Hepatocyte (in vitro differentiated cells): ENCODE results near the gene FAM78A. TPM values are rescaled to one million over a fixed set of nuclear protein-coding genes. Genes with fewer than 3 reads are reported as not detected.
"Not testable (repeated sequence)": the region's sequence is repeated elsewhere in the genome, so short reads cannot be mapped to it uniquely, and the experiment has no call there.

ENCODE experiments used
- DNase-seq: peaks from one replicate; pipeline ENCODE4 v3.0.0-alpha.2; 2016; ENCODE audit warnings: low spot score
- H2AFZ ChIP-seq: fragments of 200-600 bp; sonication (generic); 2 replicates; pipeline ENCODE4 v1.6.0; 2016; ENCODE audit warnings: antibody characterized with exemption, mild to moderate bottlenecking
- H3K27ac ChIP-seq: fragments of 200-600 bp; sonication (generic); 2 replicates; pipeline ENCODE4 v1.5.1; 2016; ENCODE audit warnings: mild to moderate bottlenecking
- H3K27me3 ChIP-seq: fragments of 200-600 bp; sonication (generic); 2 replicates; pipeline ENCODE4 v1.6.1; 2016
- H3K36me3 ChIP-seq: fragments of 200-600 bp; sonication (generic); replicated peaks from 2 replicates; pipeline ENCODE4 v1.5.1; 2016; ENCODE audit warnings: low read depth; ENCODE audit not compliant: insufficient read depth
- H3K4me1 ChIP-seq: fragments of 200-600 bp; sonication (generic); 2 replicates; pipeline ENCODE4 v1.5.1; 2016; ENCODE audit warnings: mild to moderate bottlenecking, moderate library complexity; ENCODE audit not compliant: insufficient read depth
- H3K4me2 ChIP-seq: fragments of 200-600 bp; sonication (generic); 2 replicates; pipeline ENCODE4 v1.6.0; 2016
- H3K4me3 ChIP-seq: fragments of 200-600 bp; sonication (generic); 2 replicates; pipeline ENCODE4 v1.5.1; 2016; ENCODE audit warnings: mild to moderate bottlenecking
- H3K79me2 ChIP-seq: fragments of 200-600 bp; sonication (generic); 2 replicates; pipeline ENCODE4 v1.6.0; 2017; ENCODE audit warnings: mild to moderate bottlenecking
- H3K9me2 ChIP-seq: fragments of 200-600 bp; sonication (generic); replicated peaks from 2 replicates; pipeline ENCODE4 v1.6.0; 2017; ENCODE audit warnings: mild to moderate bottlenecking; ENCODE audit not compliant: insufficient read depth
- H3K9me3 ChIP-seq: fragments of 200-600 bp; sonication (generic); 2 replicates; pipeline ENCODE4 v1.5.1; 2016; ENCODE audit warnings: low read depth, mild to moderate bottlenecking
- H4K20me1 ChIP-seq: fragments of 200-600 bp; sonication (generic); 2 replicates; pipeline ENCODE4 v1.6.0; 2016; ENCODE audit warnings: mild to moderate bottlenecking; ENCODE audit not compliant: insufficient read depth, poor library complexity, severe bottlenecking
- EZH2 ChIP-seq: fragments of 200-600 bp; sonication (generic); IDR thresholded peaks from 2 replicates; pipeline ENCODE4 v1.6.1; 2016; ENCODE audit warnings: antibody characterized with exemption, mild to moderate bottlenecking, borderline replicate concordance
- EZH2phosphoT487 ChIP-seq: fragments of 200-600 bp; sonication (generic); IDR thresholded peaks from one replicate; pipeline ENCODE4 v1.6.1; 2018; ENCODE audit warnings: antibody characterized with exemption, mild to moderate bottlenecking, low read depth, moderate library complexity; ENCODE audit not compliant: unreplicated experiment, severe bottlenecking
- WGBS: methylation state at CpG from one replicate; pipeline ENCODE4 v1.1.6; 2016; ENCODE audit warnings: low lambda C conversion rate; ENCODE audit errors: missing lambda C conversion rate; 5-methylcytosine and 5-hydroxymethylcytosine counted together
- polyA plus RNA-seq: library from polyadenylated mRNA; unstranded; fragments of >200 nt; fragmentation: Nextera tagmentation; extraction: Ambion mirVana; gene quantifications from 2 replicates; pipeline ENCODE4 v1.2.1, GENCODE V29; 2016
- total RNA-seq: library from RNA; depleted of rRNA; stranded (reverse); fragments of >200 nt; gene quantifications from 2 replicates; pipeline ENCODE4 v1.2.3, GENCODE V29; 2014
- TF ChIP-seq, protein P1 (sequence below): fragments of 200-600 bp; sonication (generic); IDR thresholded peaks from 2 replicates; pipeline ENCODE4 v1.5.1; 2016; ENCODE audit warnings: antibody characterized with exemption, mild to moderate bottlenecking; ENCODE audit not compliant: poor library complexity

The FAM78A gene
- total and polyA plus RNA-seq, 2 experiments from 2014 or later, result 0.27 TPM; not detected in 1

DNA sequence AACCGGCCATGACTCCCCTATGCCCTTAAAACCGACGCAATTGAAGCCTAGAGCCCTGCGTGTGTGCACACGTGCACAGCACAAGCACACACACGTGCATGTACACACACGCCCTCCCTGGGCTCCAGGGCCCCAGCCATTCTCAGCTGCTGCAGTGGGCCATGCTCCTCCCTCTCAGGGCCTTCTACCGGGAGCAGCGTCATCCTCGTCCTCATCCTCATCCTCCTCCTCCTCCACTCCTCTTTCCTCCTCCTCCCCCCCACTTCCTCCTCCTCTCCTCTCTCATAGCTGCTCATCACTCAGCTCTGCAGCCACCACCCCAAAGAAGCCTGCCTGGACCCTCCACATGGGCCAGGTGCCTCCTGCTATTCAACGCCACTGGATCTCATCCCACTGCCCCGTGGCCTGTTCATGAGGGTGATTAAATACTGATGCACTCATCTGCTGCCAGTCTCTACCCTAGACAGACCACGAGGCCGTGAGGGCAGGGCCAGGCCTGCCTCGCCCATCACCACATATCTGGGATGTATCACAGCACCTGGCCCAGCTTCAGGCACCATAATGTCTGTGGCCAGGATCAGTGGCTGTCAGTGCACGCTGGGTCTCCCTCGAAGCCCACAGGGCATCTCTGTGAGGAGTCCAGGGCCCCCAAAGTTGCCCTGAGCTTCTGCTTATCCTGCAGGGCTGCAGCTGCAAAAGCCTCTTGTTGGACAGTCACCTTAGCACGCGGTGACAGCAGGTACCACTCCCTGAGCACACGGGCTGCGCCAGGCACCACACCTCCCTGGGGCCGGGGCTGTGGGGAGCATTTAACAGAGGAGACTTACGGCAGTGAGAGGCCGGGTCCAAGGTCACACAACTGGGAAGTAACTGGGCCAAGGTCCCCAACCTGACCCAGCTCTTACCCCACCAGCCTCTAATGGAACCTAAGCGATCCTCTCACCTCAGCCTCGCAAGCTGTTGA, 9.8 kb downstream of the FAM78A start:
- TF ChIP-seq, protein P1, sequence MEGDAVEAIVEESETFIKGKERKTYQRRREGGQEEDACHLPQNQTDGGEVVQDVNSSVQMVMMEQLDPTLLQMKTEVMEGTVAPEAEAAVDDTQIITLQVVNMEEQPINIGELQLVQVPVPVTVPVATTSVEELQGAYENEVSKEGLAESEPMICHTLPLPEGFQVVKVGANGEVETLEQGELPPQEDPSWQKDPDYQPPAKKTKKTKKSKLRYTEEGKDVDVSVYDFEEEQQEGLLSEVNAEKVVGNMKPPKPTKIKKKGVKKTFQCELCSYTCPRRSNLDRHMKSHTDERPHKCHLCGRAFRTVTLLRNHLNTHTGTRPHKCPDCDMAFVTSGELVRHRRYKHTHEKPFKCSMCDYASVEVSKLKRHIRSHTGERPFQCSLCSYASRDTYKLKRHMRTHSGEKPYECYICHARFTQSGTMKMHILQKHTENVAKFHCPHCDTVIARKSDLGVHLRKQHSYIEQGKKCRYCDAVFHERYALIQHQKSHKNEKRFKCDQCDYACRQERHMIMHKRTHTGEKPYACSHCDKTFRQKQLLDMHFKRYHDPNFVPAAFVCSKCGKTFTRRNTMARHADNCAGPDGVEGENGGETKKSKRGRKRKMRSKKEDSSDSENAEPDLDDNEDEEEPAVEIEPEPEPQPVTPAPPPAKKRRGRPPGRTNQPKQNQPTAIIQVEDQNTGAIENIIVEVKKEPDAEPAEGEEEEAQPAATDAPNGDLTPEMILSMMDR, result no peak
- TF ChIP-seq EZH2phosphoT487, result no peak
- TF ChIP-seq EZH2, result no peak
- 84% methylated on average over 25 of the region's 26 CpGs for WGBS
- H2AFZ ChIP-seq, result no peak overlapping the region
- no peaks in the 10 kb centered on the region for H3K79me2 ChIP-seq
- no peaks in the 10 kb centered on the region for H3K36me3 ChIP-seq
- H3K9me2 ChIP-seq, result no peaks in the 10 kb centered on the region
- DNase-seq, result peak; percentile 4
- H3K27me3 ChIP-seq, result no peaks in the 10 kb centered on the region
- H4K20me1 ChIP-seq, result no peaks in the 10 kb centered on the region
- no peak overlapping the region for H3K27ac ChIP-seq
- no peak overlapping the region for H3K4me2 ChIP-seq
- H3K9me3 ChIP-seq, result no peaks in the 10 kb centered on the region
- H3K4me3 ChIP-seq, result no peak overlapping the region
- no peaks in the 10 kb centered on the region for H3K4me1 ChIP-seq

DNA sequence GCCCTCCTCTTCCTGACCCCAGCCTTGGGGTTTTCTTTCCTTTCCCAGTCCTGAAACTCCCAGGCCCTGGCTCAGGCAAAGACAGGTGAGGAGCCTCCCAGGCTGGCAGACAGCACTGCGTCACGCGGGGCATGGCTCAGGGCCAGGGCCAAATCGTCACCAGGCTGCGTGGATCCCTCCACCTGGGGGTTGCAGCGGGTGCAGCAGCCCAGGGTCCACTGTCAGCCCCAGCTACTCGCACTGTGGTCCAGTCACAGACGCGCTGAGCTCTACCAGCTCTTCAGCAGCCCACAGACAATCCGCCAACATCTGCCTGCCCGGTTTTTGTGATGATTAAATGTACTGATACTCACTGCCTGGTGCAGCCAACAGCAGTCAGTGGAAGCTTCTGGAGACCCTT, 12.1 kb downstream of the FAM78A start:
- 91% methylated on average over 11 of the region's 11 CpGs for WGBS
- Histone ChIP-seq H3K79me2 (no peaks in the 10 kb centered on the region), H3K4me1 (no peaks in the 10 kb centered on the region), H3K27ac (no peak overlapping the region), H3K27me3 (no peaks in the 10 kb centered on the region), H3K9me2 (no peaks in the 10 kb centered on the region), H3K9me3 (no peaks in the 10 kb centered on the region), H4K20me1 (no peaks in the 10 kb centered on the region), H3K4me3 (no peak overlapping the region), H2AFZ (no peak overlapping the region), H3K36me3 (no peaks in the 10 kb centered on the region), H3K4me2 (no peak overlapping the region)
- no peak for DNase-seq
- no peak for TF ChIP-seq EZH2phosphoT487
- TF ChIP-seq EZH2, result no peak
- TF ChIP-seq, protein P1, result no peak

DNA sequence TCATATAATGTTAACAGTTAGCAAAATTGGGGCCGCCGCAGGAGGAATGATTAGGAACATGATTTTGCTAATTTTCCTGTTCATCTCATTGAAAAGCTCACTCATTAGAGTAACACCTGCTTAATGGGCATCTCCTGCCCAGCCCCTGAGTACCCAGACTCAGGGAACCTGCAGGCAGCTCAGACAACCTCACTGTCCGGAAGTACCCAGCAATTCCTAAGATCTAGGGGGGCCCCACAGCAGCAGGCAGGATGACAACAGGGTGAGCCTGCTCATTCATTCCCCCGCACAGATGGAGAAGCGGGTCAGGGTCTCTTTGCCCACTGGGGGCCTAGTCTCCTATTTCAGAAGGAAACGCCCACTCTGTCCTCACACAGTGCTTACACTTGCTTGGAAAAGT, 12.6 kb downstream of the FAM78A start:
- WGBS, result 94% methylated on average over 6 of the region's 6 CpGs
- H3K4me1 ChIP-seq, result no peaks in the 10 kb centered on the region
- H3K9me3 ChIP-seq, result no peaks in the 10 kb centered on the region
- H3K27ac ChIP-seq, result no peak overlapping the region
- DNase-seq, result no peak
- H3K27me3 ChIP-seq, result no peaks in the 10 kb centered on the region
- TF ChIP-seq EZH2, result no peak
- TF ChIP-seq EZH2phosphoT487, result no peak
- TF ChIP-seq, protein P1, result no peak
- H3K36me3 ChIP-seq, result no peaks in the 10 kb centered on the region
- no peaks in the 10 kb centered on the region for H3K79me2 ChIP-seq
- no peak overlapping the region for H3K4me3 ChIP-seq
- no peak overlapping the region for H2AFZ ChIP-seq
- no peaks in the 10 kb centered on the region for H4K20me1 ChIP-seq
- no peaks in the 10 kb centered on the region for H3K9me2 ChIP-seq
- H3K4me2 ChIP-seq, result no peak overlapping the region

DNA sequence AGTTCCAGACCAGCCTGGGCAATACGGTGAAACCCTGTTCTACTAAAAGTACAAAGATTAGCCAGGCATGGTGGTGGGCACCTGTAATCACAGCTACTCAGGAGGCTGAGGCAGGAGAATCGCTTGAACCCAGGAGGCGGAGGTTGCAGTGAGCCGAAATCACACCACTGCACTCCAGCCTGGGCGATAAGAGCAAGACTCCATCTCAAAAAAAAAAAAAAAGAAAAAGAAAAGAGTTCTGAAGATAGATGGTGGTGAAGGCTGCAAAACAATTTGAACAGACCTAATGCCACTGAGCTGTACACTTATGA, 13.3 kb downstream of the FAM78A start:
- not testable (repeated sequence) for H3K27ac ChIP-seq, H2AFZ ChIP-seq, DNase-seq, H3K9me3 ChIP-seq, H3K4me3 ChIP-seq, H3K4me2 ChIP-seq, H3K9me2 ChIP-seq, H3K27me3 ChIP-seq, H3K4me1 ChIP-seq, H3K79me2 ChIP-seq, H3K36me3 ChIP-seq, H4K20me1 ChIP-seq
- 100% methylated on average over 3 of the region's 5 CpGs for WGBS
